ENCODE data around the gene AHSG. TPM values are rescaled to one million over a fixed set of nuclear protein-coding genes. Genes with fewer than 3 reads are reported as not detected.

Gene AHSG
- total and polyA plus RNA-seq, 2 experiments from 2014 or later, result 0.10 to 0.18 TPM

DNA sequence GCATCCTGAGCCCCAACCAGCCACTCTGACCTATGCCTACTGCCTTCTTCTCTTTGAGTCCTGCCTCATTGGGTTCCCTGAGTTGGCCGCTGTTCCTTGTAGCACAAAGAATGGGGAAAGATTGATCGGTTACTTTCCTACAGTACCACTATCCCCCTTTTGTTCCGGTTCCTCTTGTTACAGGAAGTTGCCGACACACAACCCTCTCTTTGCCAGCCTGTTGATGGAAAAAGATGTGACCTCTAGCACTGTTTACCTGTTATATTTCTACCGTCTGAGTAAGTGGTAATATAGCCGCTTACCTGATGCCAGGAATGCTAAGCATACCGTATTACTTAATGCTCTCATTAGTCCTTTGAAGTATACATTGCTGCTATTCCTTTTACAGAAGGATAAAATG is 9.7 kb upstream of the AHSG start:
- H3K27me3 Mint-ChIP-seq (ENCODE audit: insufficient read depth, low read depth, poor library complexity), result peaks cover 3% of the 10 kb centered on the region
- H4K20me1 ChIP-seq (replicated peaks; ENCODE audit: insufficient read depth), result no peaks in the 10 kb centered on the region
- no peaks in the 10 kb centered on the region for H3K27me3 ChIP-seq (ENCODE audit: insufficient read depth)
- H3K36me3 ChIP-seq (ENCODE audit: insufficient read depth), result no peaks in the 10 kb centered on the region
- peak overlapping the region; percentile 74; the same call in 1 of the 2 replicates for H2AFZ ChIP-seq
- H3K4me1 ChIP-seq (ENCODE audit: insufficient read depth), result no peaks in the 10 kb centered on the region
- no peaks in the 10 kb centered on the region for H3K36me3 Mint-ChIP-seq (ENCODE audit: low read depth)
- H3K27ac ChIP-seq (ENCODE audit: low read depth), result no peak overlapping the region
- peaks cover 3% of the 10 kb centered on the region; the same call in 1 of the 3 replicates for H3K4me1 Mint-ChIP-seq
- no peak overlapping the region for H3K4me3 Mint-ChIP-seq
- TF ChIP-seq REST (IDR thresholded peaks at IDR 0.05; ENCODE audit: unreplicated experiment) (no peak), ETS1 (IDR thresholded peaks at IDR 0.05) (no peak), ZNF114 (CRISPR knock-in tag; IDR thresholded peaks at IDR 0.05) (no peak), ZNF462 (CRISPR knock-in tag; IDR thresholded peaks at IDR 0.05) (no peak), STAT1 (IDR thresholded peaks at IDR 0.05; ENCODE audit: unreplicated experiment) (no peak)
- TF ChIP-seq, protein P1, sequence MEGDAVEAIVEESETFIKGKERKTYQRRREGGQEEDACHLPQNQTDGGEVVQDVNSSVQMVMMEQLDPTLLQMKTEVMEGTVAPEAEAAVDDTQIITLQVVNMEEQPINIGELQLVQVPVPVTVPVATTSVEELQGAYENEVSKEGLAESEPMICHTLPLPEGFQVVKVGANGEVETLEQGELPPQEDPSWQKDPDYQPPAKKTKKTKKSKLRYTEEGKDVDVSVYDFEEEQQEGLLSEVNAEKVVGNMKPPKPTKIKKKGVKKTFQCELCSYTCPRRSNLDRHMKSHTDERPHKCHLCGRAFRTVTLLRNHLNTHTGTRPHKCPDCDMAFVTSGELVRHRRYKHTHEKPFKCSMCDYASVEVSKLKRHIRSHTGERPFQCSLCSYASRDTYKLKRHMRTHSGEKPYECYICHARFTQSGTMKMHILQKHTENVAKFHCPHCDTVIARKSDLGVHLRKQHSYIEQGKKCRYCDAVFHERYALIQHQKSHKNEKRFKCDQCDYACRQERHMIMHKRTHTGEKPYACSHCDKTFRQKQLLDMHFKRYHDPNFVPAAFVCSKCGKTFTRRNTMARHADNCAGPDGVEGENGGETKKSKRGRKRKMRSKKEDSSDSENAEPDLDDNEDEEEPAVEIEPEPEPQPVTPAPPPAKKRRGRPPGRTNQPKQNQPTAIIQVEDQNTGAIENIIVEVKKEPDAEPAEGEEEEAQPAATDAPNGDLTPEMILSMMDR (conservative IDR thresholded peaks at IDR 0.05; ENCODE audit: low read depth in 2 of 2), result no peak
- no peak for DNase-seq (ENCODE audit: low spot score)
- ATAC-seq, result no peak
- no peaks in the 10 kb centered on the region for H3K9me3 Mint-ChIP-seq
- no peak overlapping the region for H3K4me2 ChIP-seq
- H3K79me2 ChIP-seq (replicated peaks; ENCODE audit: insufficient read depth), result no peaks in the 10 kb centered on the region
- no peak overlapping the region for H3K27ac Mint-ChIP-seq
- no peak overlapping the region for H3K4me3 ChIP-seq
- no peaks in the 10 kb centered on the region for H3F3A ChIP-seq (replicated peaks; ENCODE audit: low read depth)
- H3K9me2 ChIP-seq (ENCODE audit: insufficient read depth), result no peaks in the 10 kb centered on the region
